HG03571 (cell line): Measurements from ENCODE around the gene SCYGR6.

Experiments
- ATAC-seq: cut with Tn5 transposase; IDR thresholded peaks from one replicate; pipeline ENCODE4 v1.9.1; 2021; ENCODE audit not compliant: unreplicated experiment

Gene SCYGR6

DNA sequence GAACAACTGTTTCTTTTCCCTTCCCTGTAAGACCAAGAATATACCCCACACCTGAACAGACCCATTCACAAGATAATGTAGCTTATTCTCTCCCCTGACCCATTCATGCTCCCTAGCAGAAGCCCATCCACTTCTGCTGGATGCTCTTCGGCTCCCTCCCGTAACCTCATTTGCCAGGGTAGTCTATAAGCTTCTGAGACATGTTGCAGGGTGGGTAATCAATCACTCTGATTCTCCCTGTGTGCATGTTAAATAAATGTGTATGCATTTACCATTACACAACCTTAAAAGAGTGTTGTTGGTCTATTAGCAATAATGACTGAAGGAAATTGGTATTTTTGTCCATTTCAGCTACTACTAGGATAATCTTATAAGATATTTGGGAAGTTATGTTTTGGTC is 8.1 kb downstream of the SCYGR6 start:
- no peak for ATAC-seq

DNA sequence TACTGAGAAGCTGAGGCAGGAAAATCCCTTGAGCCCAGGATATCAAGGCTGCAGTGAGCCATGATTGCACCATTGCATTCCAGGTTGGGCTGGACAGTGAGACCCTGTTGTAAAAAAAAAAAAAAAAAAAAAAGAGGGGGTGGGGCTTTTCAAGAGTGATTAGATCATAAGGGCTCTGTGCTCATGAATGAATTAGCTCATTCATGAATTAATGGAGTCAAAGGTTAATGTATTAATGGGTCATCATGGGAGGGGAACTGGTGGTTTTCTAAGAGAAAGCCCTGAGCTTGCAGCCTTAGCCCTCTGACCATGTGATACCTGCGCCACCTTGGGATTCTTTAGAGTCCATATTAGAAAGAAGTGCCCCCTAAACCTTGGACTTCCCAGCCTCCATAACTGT is 11.3 kb downstream of the SCYGR6 start:
- no peak for ATAC-seq

DNA sequence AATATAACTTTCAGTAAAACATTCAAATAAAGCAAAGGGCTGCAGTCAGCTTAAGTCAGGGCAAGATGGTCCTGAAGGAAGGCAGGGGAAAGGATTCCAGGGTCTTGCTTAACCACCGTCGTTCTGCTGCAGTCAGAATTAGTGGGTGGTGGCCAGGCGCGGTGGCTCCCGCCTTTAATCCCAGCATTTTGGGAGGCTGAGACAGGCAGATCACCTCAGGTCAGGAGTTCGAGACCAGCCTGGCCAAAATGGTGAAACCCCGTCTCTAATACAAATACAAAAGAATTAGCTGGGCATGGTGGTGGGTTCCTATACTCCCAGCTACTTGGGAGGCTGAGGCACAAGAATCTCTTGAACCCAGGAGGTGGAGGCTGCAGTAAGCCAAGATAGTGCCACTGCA is 13.6 kb downstream of the SCYGR6 start:
- ATAC-seq: no peak

GRCh38 chr2:227707390-227707789 is 17.2 kb downstream of the SCYGR6 start:
- ATAC-seq: no peak

DNA sequence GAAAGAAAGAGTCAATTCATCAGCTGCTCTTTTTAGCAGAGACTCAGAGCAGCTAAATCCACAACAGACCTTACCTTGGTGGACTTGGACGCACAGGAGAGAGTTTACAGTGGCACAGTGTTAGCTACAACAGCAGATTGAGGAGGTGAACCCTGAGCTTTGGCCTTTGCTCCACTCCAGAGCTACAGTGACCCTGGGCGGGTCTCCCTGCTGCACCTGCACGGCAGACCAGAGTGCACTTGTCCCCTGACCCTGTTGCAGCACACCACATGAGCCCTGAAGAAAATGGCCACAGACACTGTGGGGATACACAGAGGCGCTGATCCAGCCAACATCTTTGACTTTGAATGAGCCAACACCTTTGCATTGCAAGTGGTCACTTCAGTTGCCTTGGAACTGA is 17.7 kb downstream of the SCYGR6 start:
- no peak for ATAC-seq

DNA sequence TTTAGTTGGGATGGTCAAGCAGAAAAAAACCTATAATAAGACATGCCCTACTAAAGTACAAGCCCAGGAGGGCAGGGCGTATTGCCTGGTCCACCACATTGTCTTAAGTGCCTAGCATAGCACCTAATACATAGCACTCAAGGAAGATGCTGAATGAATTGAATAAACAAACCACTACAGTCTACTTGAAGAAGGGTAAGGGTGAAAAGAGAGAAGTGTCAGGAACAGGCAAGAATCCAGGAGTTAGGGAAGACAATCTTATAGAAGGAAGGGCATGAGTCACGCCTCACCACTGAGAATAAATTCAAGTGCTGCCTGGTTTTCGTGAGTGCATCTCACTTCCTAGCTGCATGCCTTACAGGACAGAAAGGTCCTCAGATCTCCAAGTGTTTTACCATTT is 20.6 kb downstream of the SCYGR6 start:
- no peak for ATAC-seq

DNA sequence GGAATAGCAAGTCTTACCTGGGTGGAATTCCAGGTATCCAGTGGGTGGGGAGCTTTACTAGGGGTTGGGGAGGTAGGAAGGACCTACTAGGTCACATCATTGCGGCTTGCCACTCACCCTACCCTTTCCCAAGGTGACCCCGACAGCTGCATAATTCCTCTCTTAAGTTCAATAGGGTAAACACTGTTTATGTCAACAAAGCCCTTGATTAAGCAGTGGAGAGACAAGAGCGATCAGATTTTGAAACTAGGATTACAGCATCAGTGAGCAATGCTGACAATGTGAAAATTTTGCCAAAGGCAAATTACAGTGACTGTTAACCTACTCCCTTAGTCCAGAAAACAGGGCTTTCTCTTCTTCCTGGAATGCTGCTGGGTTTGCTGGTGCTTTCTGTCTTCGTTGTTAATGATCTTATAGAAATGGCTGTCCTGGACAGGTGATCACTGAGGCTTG is 21.3 kb downstream of the SCYGR6 start:
- ATAC-seq: no peak

DNA sequence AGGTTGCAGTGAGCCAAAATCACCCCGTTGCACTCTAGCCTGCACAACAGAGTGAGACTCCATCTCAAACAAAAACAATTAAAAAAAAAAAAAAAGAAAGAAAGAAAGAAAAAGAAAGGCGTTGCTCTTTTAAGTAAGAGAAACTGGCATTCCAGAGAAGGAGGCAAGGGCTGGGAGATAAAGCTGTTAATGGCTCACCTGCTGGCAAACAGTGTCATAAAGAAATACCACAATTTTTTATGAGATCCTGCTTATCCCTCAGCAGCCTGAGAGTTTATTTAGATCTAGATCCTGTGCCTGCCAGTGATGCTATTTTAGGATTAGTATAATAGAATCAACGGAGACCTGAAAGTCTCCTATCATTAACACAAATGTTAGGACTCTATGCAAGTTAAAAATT is 23.0 kb downstream of the SCYGR6 start:
- ATAC-seq: no peak

- ATAC-seq: no peak
Measured at GRCh38 chr2:227696990-227697679, 27.4 kb downstream of the SCYGR6 start.

- no peak for ATAC-seq
Measured at GRCh38 chr2:227687189-227687588, 37.4 kb downstream of the SCYGR6 start.

GRCh38 chr2:227684258-227684657 is 40.3 kb downstream of the SCYGR6 start:
- no peak for ATAC-seq

DNA sequence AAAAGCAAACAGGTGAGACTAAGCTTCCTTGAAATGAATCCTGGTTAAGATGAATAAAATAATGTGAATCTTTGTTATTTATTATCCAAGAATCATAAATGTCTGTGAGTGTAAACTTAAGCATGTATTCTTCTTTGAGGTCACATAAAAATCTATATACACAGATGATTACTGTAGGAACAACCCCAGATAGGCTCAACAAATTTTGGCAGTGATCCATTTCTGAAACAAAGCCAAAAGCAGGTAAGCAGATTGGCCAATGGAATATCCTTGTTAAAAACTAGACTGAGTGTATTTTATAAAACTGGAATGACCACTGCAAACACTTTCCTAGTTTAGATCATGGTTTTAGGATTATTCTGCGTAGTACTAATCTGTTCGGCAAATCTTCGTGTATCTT is 46.6 kb downstream of the SCYGR6 start:
- ATAC-seq: no peak

GRCh38 chr2:227674485-227674884 is 50.1 kb downstream of the SCYGR6 start:
- ATAC-seq: no peak
